Tibial nerve (tissue), 3 donors: ENCODE results near the gene NR0B1.

Experiments
- POLR2A ChIP-seq, 2 donors: fragments of 450-650 bp; IDR thresholded peaks; one replicate each; pipeline ENCODE4 v1.6.1; 2017; ENCODE audit warnings: antibody characterized with exemption in 2 of 2, mild to moderate bottlenecking in 2 of 2, moderate library complexity in 2 of 2
- TF ChIP-seq, protein P1 (sequence below), 5 experiments: fragments of 200-600 bp in 3 of 5; fragments of 450-650 bp in 2 of 5; sonication (generic) in 3 of 5; IDR thresholded peaks; one replicate each; pipeline ENCODE4 v1.5.1; 2016 to 2019; ENCODE audit warnings: antibody characterized with exemption in 5 of 5, mild to moderate bottlenecking in 3 of 5, moderate library complexity in 2 of 5

DNA sequence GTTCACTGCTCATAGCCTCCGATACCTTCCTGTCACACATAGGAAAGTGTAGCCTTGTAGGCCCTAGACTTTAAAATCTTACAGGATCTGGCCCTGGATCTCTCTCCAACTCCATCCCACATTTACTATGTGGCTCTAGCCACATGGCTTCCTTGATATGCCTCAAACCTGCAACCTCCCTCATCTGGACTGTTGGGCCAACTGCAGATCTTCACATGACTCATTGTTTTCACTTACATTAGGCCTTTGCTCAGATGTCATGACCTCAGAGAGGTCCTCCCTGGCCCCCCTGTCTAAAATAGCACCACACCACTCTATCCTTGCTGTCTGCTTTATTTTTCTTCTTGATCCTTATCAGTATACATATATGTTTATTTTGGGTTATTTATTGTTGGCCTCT, 8.1 kb upstream of the NR0B1 start:
- TF ChIP-seq, protein P1, sequence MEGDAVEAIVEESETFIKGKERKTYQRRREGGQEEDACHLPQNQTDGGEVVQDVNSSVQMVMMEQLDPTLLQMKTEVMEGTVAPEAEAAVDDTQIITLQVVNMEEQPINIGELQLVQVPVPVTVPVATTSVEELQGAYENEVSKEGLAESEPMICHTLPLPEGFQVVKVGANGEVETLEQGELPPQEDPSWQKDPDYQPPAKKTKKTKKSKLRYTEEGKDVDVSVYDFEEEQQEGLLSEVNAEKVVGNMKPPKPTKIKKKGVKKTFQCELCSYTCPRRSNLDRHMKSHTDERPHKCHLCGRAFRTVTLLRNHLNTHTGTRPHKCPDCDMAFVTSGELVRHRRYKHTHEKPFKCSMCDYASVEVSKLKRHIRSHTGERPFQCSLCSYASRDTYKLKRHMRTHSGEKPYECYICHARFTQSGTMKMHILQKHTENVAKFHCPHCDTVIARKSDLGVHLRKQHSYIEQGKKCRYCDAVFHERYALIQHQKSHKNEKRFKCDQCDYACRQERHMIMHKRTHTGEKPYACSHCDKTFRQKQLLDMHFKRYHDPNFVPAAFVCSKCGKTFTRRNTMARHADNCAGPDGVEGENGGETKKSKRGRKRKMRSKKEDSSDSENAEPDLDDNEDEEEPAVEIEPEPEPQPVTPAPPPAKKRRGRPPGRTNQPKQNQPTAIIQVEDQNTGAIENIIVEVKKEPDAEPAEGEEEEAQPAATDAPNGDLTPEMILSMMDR (IDR thresholded peaks at IDR 0.05), result no peak
- TF ChIP-seq POLR2A (IDR thresholded peaks at IDR 0.05), result no peak
